Measurements from ENCODE around the gene SLC1A2.
A peak's percentile ranks its signal among the peaks of the same experiment; 100 is the strongest.

SLC1A2 gene

GRCh38 chr11:35253237-35253636 lies 166.1 kb downstream of the SLC1A2 start:
- H3K27me3 ChIP-seq (ENCODE audit: control insufficient read depth in 3 of 3, insufficient read depth in 3 of 3, low read depth in 1 of 3, low read length in 3 of 3): no peaks in the 10 kb centered on the region
- no peak overlapping the region for H2BK15ac ChIP-seq (ENCODE audit: low read length)
- no peak overlapping the region for H2BK5ac ChIP-seq (ENCODE audit: low read length)
- no peak overlapping the region for H3K14ac ChIP-seq (ENCODE audit: low read length)
- H3K36me3 ChIP-seq (replicated peaks in 1 of 2; ENCODE audit: control insufficient read depth in 2 of 2, insufficient read depth in 2 of 2, low read length in 2 of 2): no peaks in the 10 kb centered on the region
- no peak overlapping the region for H3K4me2 ChIP-seq (ENCODE audit: insufficient read depth, low read length, poor library complexity, severe bottlenecking)
- H3K9ac ChIP-seq (ENCODE audit: low read depth, low read length, poor library complexity): no peak overlapping the region
- H3K27ac ChIP-seq (replicated peaks; ENCODE audit: low read length): no peak overlapping the region
- no peak overlapping the region for H3K4ac ChIP-seq (ENCODE audit: low read length)
- no peak overlapping the region for H2AFZ ChIP-seq (ENCODE audit: low read length)
- no peaks in the 10 kb centered on the region for H3K4me1 ChIP-seq (ENCODE audit: control insufficient read depth in 2 of 2, insufficient read depth in 1 of 2, low read depth in 1 of 2, low read length in 2 of 2)
- no peaks in the 10 kb centered on the region for H3K79me1 ChIP-seq (ENCODE audit: low read depth, low read length)
- no peak overlapping the region for H4K91ac ChIP-seq (ENCODE audit: low read depth, low read length, poor library complexity)
- no peak overlapping the region for H2BK12ac ChIP-seq (ENCODE audit: low read length)
- no peak overlapping the region for H3K18ac ChIP-seq (ENCODE audit: low read length)
- H3K9me3 ChIP-seq (replicated peaks in 1 of 2; ENCODE audit: control insufficient read depth in 2 of 2, insufficient read depth in 1 of 2, low read depth in 1 of 2, low read length in 2 of 2): peaks cover 0 to 5% of the 10 kb centered on the region in 2 donors
- H3K4me3 ChIP-seq (ENCODE audit: low read length in 2 of 2): no peak overlapping the region
- H4K8ac ChIP-seq (ENCODE audit: low read depth, low read length): no peak overlapping the region
- no peak overlapping the region for H3K23ac ChIP-seq (ENCODE audit: low read depth, low read length, poor library complexity)
- DNase-seq (ENCODE audit: low spot score): no peak
- H2BK120ac ChIP-seq (ENCODE audit: low read depth, low read length): no peak overlapping the region
- H2AK5ac ChIP-seq (ENCODE audit: low read depth, low read length): no peak overlapping the region

- Histone ChIP-seq H3K4ac (ENCODE audit: low read length) (no peak overlapping the region), H3K14ac (ENCODE audit: low read length) (no peak overlapping the region), H3K9me3 (replicated peaks in 1 of 2; ENCODE audit: control insufficient read depth in 2 of 2, insufficient read depth in 1 of 2, low read depth in 1 of 2, low read length in 2 of 2) (peaks cover 0 to 5% of the 10 kb centered on the region in 2 donors), H2BK15ac (ENCODE audit: low read length) (no peak overlapping the region), H3K27me3 (ENCODE audit: control insufficient read depth in 3 of 3, insufficient read depth in 3 of 3, low read depth in 1 of 3, low read length in 3 of 3) (no peaks in the 10 kb centered on the region), H4K91ac (ENCODE audit: low read depth, low read length, poor library complexity) (no peak overlapping the region), H4K8ac (ENCODE audit: low read depth, low read length) (no peak overlapping the region), H2BK120ac (ENCODE audit: low read depth, low read length) (no peak overlapping the region), H3K18ac (ENCODE audit: low read length) (no peak overlapping the region), H3K9ac (ENCODE audit: low read depth, low read length, poor library complexity) (no peak overlapping the region), H3K4me3 (ENCODE audit: low read length in 2 of 2) (no peak overlapping the region), H3K23ac (ENCODE audit: low read depth, low read length, poor library complexity) (no peak overlapping the region), H3K4me1 (ENCODE audit: control insufficient read depth in 2 of 2, insufficient read depth in 1 of 2, low read depth in 1 of 2, low read length in 2 of 2) (no peaks in the 10 kb centered on the region), H2BK5ac (ENCODE audit: low read length) (no peak overlapping the region), H2AK5ac (ENCODE audit: low read depth, low read length) (no peak overlapping the region), H3K79me1 (ENCODE audit: low read depth, low read length) (no peaks in the 10 kb centered on the region), H3K4me2 (ENCODE audit: insufficient read depth, low read length, poor library complexity, severe bottlenecking) (no peak overlapping the region), H3K27ac (replicated peaks; ENCODE audit: low read length) (no peak overlapping the region), H2AFZ (ENCODE audit: low read length) (no peak overlapping the region), H3K36me3 (replicated peaks in 1 of 2; ENCODE audit: control insufficient read depth in 2 of 2, insufficient read depth in 2 of 2, low read length in 2 of 2) (no peaks in the 10 kb centered on the region), H2BK12ac (ENCODE audit: low read length) (no peak overlapping the region)
- DNase-seq (ENCODE audit: low spot score): no peak
These were observed 168.7 kb downstream of the SLC1A2 start for GRCh38 chr11:35250621-35251020.

DNA sequence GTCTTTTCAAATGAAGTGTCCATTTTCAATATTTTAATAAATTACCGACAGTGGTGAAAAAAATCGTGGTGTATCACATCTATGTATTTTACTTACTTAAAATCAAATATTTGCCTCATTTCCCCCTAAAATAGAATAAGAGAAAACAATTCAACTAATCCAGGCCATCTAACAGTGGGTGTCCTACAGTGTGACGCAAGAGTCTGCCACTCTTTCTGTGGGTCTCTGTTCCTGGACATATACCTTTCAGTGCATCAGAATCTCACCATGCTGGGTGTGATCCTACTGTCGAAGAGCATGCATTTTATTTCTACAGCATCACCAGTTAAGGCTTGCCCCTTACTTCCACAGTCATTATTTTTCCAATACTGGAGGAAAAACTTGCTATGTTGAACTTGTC lies 169.2 kb downstream of the SLC1A2 start:
- Histone ChIP-seq H3K4me2 (ENCODE audit: insufficient read depth, low read length, poor library complexity, severe bottlenecking) (no peak overlapping the region), H4K8ac (ENCODE audit: low read depth, low read length) (no peak overlapping the region), H3K14ac (ENCODE audit: low read length) (no peak overlapping the region), H3K36me3 (replicated peaks in 1 of 2; ENCODE audit: control insufficient read depth in 2 of 2, insufficient read depth in 2 of 2, low read length in 2 of 2) (no peaks in the 10 kb centered on the region), H3K27ac (replicated peaks; ENCODE audit: low read length) (no peak overlapping the region), H3K18ac (ENCODE audit: low read length) (no peak overlapping the region), H2BK15ac (ENCODE audit: low read length) (no peak overlapping the region), H2AFZ (ENCODE audit: low read length) (no peak overlapping the region), H3K4ac (ENCODE audit: low read length) (no peak overlapping the region), H3K27me3 (ENCODE audit: control insufficient read depth in 3 of 3, insufficient read depth in 3 of 3, low read depth in 1 of 3, low read length in 3 of 3) (no peaks in the 10 kb centered on the region), H4K91ac (ENCODE audit: low read depth, low read length, poor library complexity) (no peak overlapping the region), H3K79me1 (ENCODE audit: low read depth, low read length) (no peaks in the 10 kb centered on the region), H2BK120ac (ENCODE audit: low read depth, low read length) (no peak overlapping the region), H3K9ac (ENCODE audit: low read depth, low read length, poor library complexity) (no peak overlapping the region), H2BK5ac (ENCODE audit: low read length) (no peak overlapping the region), H3K4me3 (ENCODE audit: low read length in 2 of 2) (no peak overlapping the region), H2BK12ac (ENCODE audit: low read length) (no peak overlapping the region), H3K9me3 (replicated peaks in 1 of 2; ENCODE audit: control insufficient read depth in 2 of 2, insufficient read depth in 1 of 2, low read depth in 1 of 2, low read length in 2 of 2) (peaks cover 0 to 5% of the 10 kb centered on the region in 2 donors), H3K4me1 (ENCODE audit: control insufficient read depth in 2 of 2, insufficient read depth in 1 of 2, low read depth in 1 of 2, low read length in 2 of 2) (no peaks in the 10 kb centered on the region), H2AK5ac (ENCODE audit: low read depth, low read length) (no peak overlapping the region), H3K23ac (ENCODE audit: low read depth, low read length, poor library complexity) (no peak overlapping the region)
- DNase-seq (ENCODE audit: low spot score): no peak
- no CpG with 5 or more reads among the region's 4 CpGs for WGBS, 2 donors (ENCODE audit: extremely low coverage in 2 of 2, insufficient read length in 2 of 2, insufficient replicate concordance in 1 of 2)

- H2BK120ac ChIP-seq (ENCODE audit: low read depth, low read length): no peak overlapping the region
- WGBS, 2 donors (ENCODE audit: extremely low coverage in 2 of 2, insufficient read length in 2 of 2, insufficient replicate concordance in 1 of 2): no CpG with 5 or more reads among the region's 4 CpGs
- H2AK5ac ChIP-seq (ENCODE audit: low read depth, low read length): no peak overlapping the region
- H3K4me2 ChIP-seq (ENCODE audit: insufficient read depth, low read length, poor library complexity, severe bottlenecking): no peak overlapping the region
- H2BK12ac ChIP-seq (ENCODE audit: low read length): no peak overlapping the region
- H4K8ac ChIP-seq (ENCODE audit: low read depth, low read length): no peak overlapping the region
- H2BK15ac ChIP-seq (ENCODE audit: low read length): no peak overlapping the region
- H3K18ac ChIP-seq (ENCODE audit: low read length): no peak overlapping the region
- no peak overlapping the region for H3K4me3 ChIP-seq (ENCODE audit: low read length in 2 of 2)
- H2BK5ac ChIP-seq (ENCODE audit: low read length): no peak overlapping the region
- H2AFZ ChIP-seq (ENCODE audit: low read length): no peak overlapping the region
- no peak overlapping the region for H3K4ac ChIP-seq (ENCODE audit: low read length)
- no peak overlapping the region for H3K27ac ChIP-seq (replicated peaks; ENCODE audit: low read length)
- H3K79me1 ChIP-seq (ENCODE audit: low read depth, low read length): no peaks in the 10 kb centered on the region
- H3K14ac ChIP-seq (ENCODE audit: low read length): no peak overlapping the region
- H3K9me3 ChIP-seq (replicated peaks in 1 of 2; ENCODE audit: control insufficient read depth in 2 of 2, insufficient read depth in 1 of 2, low read depth in 1 of 2, low read length in 2 of 2): peaks cover 0 to 5% of the 10 kb centered on the region in 2 donors
- no peaks in the 10 kb centered on the region for H3K27me3 ChIP-seq (ENCODE audit: control insufficient read depth in 3 of 3, insufficient read depth in 3 of 3, low read depth in 1 of 3, low read length in 3 of 3)
- no peak overlapping the region for H4K91ac ChIP-seq (ENCODE audit: low read depth, low read length, poor library complexity)
- DNase-seq (ENCODE audit: low spot score): peak; percentile 5
- no peaks in the 10 kb centered on the region for H3K36me3 ChIP-seq (replicated peaks in 1 of 2; ENCODE audit: control insufficient read depth in 2 of 2, insufficient read depth in 2 of 2, low read length in 2 of 2)
- H3K4me1 ChIP-seq (ENCODE audit: control insufficient read depth in 2 of 2, insufficient read depth in 1 of 2, low read depth in 1 of 2, low read length in 2 of 2): no peaks in the 10 kb centered on the region
- H3K23ac ChIP-seq (ENCODE audit: low read depth, low read length, poor library complexity): no peak overlapping the region
- H3K9ac ChIP-seq (ENCODE audit: low read depth, low read length, poor library complexity): no peak overlapping the region
These were observed 170.6 kb downstream of the SLC1A2 start for GRCh38 chr11:35248558-35249323.
